Measurements from ENCODE around the gene NPAS2.

NPAS2 gene

GRCh38 chr2:100886085-100886484 is 66.1 kb downstream of the NPAS2 start:
- DNase-seq (ENCODE audit: low spot score) = no peak

- no peak for DNase-seq (ENCODE audit: low spot score)
Measured at GRCh38 chr2:100887039-100887578, 67.2 kb downstream of the NPAS2 start.

DNA sequence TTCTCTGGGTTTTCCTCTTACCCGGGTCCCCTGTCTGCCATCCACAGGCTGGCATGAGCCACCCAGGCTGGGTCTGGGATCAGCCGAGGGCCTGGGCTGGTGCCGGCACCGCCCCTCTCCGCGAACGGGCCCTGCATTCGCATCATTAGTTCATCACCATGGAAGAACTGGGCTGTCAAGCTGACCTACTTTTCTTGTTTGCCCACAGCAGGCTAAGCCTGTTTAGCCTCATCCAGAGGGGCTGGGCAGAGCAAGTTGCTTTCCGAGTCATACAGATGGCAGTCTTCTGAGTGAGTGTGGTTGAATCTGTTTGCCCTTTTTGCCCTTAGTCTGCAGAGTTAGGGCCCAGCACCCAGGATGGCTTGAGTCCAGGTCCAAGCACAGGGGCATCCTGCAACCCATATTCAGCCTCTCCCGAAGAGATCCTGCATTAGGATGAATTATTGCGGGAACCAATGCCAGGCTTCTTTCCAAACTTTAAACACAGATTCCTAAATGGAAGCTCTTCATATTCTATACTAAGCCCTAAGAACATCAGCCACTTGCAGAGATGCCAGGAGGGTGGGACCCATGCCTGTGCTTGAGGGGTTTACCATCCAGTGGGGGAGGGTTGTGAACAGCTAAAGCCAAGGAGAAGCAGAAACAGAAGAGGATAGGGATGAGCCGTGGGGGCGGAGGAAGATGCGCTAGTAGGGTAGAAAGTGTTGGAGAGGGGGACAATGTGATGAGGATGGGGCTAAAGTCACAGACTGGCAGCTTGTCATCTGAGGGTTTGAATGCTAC is 68.0 kb downstream of the NPAS2 start:
- no peak for DNase-seq (ENCODE audit: low spot score)

DNA sequence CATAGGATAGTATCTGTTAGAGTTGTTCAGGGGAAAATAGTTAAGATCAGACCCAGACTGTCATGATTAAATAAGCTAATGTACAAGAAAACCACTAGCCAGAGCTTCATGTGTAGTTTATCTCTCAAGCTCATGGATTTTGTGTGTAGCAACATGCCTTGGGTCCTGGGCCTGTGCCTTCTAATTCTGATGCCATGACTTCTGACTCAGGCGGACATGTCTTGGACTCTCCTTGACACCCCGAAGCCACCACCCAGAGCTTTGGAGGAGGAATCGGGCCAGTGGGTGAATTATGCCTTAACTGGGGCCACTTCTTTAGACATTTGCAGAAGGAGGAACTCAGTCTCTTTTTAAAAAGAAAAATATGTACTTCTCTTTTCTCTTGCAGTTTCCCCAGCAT is 68.7 kb downstream of the NPAS2 start:
- no peak for DNase-seq (ENCODE audit: low spot score)

GRCh38 chr2:100889286-100889685 is 69.3 kb downstream of the NPAS2 start:
- DNase-seq (ENCODE audit: low spot score) = no peak

DNA sequence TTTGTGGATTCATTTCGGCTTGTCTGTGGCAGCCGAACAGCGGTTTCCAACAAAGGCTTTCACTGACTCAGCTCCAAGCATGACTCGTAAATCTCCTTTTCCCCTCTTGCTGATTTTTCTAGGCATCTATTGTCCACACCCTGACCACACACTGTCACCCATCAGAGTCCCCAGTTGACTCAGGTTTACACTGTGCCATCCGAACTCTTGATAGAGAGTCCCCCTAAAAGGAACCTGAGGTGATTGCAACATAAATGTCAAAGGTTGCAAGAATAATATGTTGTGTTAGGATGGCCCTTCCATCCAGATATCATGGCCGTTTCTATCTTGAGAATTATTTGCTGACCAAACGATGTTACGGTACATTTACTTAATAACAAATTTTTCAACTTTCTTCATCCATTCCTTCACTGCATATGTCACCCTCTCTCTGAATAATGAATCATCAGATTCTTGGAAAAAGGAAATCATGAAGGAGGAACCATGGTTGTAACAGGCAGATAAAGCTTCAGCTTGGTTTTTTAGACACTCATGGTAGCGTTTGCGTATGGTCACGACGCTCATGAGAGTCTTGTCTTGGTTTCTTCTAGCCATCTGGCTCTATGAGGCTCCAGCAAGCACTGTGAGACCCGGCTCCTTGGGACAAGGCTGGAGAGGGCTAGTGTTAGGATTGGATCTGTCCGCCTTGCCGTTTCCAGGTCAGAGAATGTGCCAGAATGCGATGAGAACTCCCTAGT is 72.1 kb downstream of the NPAS2 start:
- no peak for DNase-seq (ENCODE audit: low spot score)

DNA sequence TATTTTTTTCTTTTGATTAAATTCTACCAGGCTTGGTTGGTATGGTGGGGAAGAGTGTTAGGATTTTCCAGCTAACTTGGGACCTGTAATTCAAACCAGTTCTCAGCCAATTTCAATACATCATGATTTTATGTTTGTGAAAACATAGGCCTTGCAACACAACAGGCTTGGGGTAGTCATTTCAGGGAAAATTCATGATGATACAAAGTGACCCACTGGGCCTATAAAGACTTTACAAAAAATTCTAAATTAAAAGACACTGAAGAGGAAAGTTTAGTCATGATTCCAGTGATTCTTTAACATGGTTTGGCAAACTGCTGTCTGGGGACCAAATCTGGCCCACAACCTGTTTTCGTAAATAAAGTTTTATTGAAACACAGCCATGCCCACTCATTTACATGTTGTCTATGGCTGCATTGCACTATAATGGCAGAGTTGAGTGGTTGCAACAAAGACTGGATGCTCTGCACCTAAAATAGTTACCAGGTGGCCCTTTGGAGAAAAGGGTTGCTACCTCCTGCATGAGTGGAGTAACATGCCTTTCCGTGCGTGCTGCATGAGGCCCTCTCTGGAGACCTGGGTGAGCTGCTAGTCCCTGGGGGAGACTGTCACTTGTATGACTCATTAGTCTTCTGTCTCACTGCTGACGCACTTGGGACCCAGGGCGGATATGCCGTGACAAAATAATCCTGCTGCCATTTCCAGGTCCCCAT is 73.6 kb downstream of the NPAS2 start:
- DNase-seq (ENCODE audit: low spot score) = no peak

GRCh38 chr2:100894105-100894795 is 74.3 kb downstream of the NPAS2 start:
- DNase-seq (ENCODE audit: low spot score) = no peak

GRCh38 chr2:100894796-100895156 is 74.8 kb downstream of the NPAS2 start:
- no peak for DNase-seq (ENCODE audit: low spot score)

DNA sequence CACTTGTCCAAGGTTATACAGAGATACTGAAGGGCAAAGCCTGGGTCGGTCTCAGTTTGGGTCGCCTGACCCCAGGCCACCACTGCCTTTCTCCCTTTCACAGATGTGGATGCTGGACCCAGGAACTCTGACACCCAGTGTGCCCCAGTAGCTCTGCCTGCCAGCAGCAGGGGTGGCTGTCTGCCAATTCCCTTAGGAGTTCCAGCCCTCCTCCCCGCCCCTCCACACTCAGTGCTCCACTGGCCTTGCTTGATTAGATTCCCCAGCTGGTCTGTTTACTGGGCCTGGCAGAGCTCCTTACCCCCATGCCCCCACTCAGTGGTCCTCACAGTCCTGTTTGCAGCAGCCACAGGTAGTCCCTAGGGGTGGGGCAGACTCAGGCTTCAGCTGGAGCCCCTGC is 75.5 kb downstream of the NPAS2 start:
- peak; percentile 47 for DNase-seq (ENCODE audit: low spot score)

GRCh38 chr2:100895934-100896685 is 76.2 kb downstream of the NPAS2 start:
- DNase-seq (ENCODE audit: low spot score) = no peak

- DNase-seq (ENCODE audit: low spot score) = no peak
Measured at GRCh38 chr2:100898035-100898665, 78.2 kb downstream of the NPAS2 start.

- no peak for DNase-seq (ENCODE audit: low spot score)
Measured at GRCh38 chr2:100900156-100900795, 80.3 kb downstream of the NPAS2 start.

GRCh38 chr2:100902817-100903405 is 83.0 kb downstream of the NPAS2 start:
- DNase-seq (ENCODE audit: low spot score) = no peak

GRCh38 chr2:100903534-100904258 is 83.8 kb downstream of the NPAS2 start:
- DNase-seq (ENCODE audit: low spot score) = no peak

DNA sequence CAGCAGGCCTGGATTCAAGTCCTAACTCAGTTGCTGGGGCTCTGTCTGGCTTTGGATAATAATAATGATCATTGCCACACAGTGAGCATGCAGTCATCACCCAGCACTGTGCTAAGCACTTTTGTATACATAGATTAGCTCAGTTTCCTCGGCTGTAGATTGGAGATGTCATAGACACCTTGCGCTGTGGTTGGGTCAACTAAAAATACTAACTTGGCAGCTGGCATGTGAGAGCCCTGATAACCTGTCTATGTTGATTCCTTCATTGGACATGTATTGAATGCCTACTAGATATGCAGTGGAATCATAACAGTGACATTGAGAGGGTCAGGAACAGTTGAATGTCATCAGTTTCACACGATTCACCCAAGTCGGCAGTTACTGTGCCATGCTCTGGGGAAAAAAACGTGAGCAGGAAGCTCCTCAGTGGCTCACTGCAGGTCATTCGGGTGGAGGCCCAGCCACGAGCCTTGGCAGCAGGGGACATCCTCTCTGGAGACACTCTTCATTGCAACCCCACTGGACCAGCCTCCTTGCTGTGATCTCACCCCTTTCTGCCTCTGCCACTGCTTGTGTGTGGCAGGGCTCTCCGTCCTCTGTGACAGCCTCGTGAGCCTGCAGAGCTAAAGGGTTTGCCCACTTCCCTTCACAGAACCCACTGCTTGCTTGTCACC is 85.3 kb downstream of the NPAS2 start:
- no peak for DNase-seq (ENCODE audit: low spot score)

DNA sequence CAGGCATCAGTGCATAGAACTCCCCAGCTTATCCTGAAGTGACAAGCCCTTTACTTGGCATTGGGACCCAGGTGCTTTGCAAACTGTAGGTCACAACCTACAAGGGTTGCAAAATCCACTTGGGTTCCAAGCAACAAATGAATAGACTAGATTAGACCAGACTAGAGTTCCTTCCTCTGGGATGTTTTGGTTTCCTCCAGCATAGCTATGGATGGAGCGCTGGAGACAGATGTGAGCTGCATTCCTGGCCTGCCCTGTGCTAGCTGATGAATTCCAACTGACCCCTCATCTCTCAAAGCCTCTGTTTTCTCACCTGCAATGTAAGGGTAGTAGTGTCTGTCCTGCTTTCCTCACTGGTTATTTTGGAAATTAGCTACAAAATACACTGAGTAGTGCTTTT is 86.2 kb downstream of the NPAS2 start:
- no peak for DNase-seq (ENCODE audit: low spot score)

- no peak for DNase-seq (ENCODE audit: low spot score)
Measured at GRCh38 chr2:100906679-100907078, 86.7 kb downstream of the NPAS2 start.

DNA sequence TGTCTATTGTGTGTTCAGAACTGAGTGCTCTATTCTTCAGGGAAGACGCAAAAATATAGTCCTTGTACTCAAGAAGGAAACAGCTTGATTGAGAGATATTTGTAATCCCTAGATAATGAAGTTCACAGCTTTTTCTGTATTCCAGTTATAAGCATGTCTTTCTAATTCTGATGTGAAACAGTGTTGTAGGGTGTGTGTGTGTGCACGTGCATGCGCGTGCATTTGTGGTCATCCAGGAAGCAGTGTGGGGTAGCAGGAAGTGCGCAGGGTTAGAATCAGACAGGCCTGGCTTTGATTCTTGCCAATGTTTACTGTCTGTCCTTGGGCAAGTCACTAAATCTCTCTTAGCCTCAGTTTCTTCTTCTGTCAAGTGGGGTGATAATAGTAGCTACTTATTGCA is 87.9 kb downstream of the NPAS2 start:
- DNase-seq (ENCODE audit: low spot score) = no peak

Measured in iPS-NIHi11 (cell line).